ENCODE data around the gene FUBP3.
A peak's percentile ranks its signal among the peaks of the same experiment; 100 is the strongest.
"Not testable (repeated sequence)": the region's sequence is repeated elsewhere in the genome, so short reads cannot be mapped to it uniquely, and the experiment has no call there.

The FUBP3 gene

DNA sequence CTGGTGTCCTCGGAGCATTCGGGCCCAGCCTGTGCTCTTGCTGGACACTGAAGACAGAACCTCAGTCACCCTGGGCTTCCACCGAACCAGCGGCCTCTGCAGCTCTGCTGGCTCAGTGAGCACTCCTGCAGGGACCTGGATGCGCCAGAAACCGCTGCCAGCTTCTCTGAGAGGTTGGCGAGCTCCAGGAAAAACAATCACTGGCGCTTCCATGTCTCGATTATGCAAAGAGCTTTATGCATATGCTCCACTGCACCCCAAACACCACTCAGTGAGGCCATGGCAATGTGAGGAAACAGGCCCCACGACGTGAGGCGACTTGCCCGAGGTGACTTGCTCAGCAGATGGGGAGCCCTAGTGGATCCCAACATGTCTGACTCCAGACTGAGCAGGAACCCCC lies 96.0 kb downstream of the FUBP3 start:
- in situ Hi-C loops (cut with MboI; ENCODE audit: low sequenced_read_pairs, unreplicated experiment), result loop anchor here (25.0 kb wide), 1 partner anchor 213 kb away; no protein-coding TSS in a partner anchor
- DNase-seq (ENCODE audit: low spot score), result no peak
- TF ChIP-seq, protein P1, sequence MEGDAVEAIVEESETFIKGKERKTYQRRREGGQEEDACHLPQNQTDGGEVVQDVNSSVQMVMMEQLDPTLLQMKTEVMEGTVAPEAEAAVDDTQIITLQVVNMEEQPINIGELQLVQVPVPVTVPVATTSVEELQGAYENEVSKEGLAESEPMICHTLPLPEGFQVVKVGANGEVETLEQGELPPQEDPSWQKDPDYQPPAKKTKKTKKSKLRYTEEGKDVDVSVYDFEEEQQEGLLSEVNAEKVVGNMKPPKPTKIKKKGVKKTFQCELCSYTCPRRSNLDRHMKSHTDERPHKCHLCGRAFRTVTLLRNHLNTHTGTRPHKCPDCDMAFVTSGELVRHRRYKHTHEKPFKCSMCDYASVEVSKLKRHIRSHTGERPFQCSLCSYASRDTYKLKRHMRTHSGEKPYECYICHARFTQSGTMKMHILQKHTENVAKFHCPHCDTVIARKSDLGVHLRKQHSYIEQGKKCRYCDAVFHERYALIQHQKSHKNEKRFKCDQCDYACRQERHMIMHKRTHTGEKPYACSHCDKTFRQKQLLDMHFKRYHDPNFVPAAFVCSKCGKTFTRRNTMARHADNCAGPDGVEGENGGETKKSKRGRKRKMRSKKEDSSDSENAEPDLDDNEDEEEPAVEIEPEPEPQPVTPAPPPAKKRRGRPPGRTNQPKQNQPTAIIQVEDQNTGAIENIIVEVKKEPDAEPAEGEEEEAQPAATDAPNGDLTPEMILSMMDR (IDR thresholded peaks at IDR 0.05; ENCODE audit: borderline replicate concordance, control extremely low read depth, extremely low read depth, insufficient read depth, missing control alignments), result no peak

DNA sequence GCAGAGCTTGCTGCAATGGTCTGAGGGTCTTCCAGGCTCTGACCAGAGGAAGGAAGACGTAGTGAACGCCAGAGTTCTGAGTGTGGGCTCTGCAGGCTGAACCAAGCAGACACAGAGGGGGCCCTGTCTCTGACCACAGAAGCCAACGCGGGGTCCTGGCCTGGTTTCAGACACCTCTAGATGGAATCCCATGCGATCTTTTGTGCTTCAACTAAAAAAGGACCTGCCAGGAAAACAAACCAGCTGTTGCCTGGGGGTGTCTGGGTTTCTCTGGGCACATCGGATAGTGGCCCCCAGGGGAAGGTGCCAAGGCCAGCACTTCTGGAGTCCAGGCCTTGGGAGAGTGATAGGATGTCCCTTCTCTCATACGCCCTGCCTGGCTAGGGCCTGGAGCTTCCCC lies 97.9 kb downstream of the FUBP3 start:
- in situ Hi-C loops (cut with MboI; ENCODE audit: low sequenced_read_pairs, unreplicated experiment), result loop anchor here (25.0 kb wide), 1 partner anchor 215 kb away; no protein-coding TSS in a partner anchor
- DNase-seq (ENCODE audit: low spot score), result no peak
- TF ChIP-seq, protein P1 (IDR thresholded peaks at IDR 0.05; ENCODE audit: borderline replicate concordance, control extremely low read depth, extremely low read depth, insufficient read depth, missing control alignments), result no peak

DNA sequence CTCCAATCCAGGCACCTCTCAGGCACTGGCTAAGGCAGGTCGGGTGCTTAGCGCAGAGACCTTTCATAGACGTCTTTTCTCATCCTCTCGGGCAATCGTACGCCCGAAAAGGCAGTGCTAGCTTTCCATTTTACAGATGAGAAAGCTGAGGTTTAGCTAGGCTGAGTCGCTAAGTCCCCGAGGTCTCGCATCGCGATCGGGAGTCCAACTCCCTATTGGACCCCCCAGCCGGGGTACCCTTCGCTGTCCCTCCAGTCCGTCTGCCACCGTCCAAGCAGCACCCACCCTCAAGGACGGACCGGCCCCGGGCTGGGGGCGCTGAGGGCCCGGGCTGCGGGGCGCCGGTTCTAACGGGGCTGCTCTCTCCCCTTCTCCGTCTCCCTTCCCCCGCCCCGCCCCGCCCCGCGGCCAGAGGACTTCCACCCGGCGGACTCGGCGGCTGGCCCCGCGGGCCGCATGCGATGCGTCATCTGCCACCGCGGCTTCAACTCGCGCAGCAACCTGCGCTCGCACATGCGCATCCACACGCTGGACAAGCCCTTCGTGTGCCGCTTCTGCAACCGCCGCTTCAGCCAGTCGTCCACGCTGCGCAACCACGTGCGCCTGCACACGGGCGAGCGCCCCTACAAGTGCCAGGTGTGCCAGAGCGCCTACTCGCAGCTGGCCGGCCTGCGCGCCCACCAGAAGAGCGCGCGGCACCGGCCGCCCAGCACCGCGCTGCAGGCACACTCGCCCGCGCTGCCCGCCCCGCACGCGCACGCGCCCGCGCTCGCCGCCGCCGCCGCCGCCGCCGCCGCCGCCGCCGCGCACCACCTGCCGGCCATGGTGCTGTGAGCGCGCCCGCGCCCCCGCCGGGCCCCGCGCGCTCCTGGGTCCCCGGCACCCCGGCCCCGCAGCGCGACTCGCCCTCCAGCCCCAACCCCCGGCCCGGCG lies 101.7 kb downstream of the FUBP3 start:
- in situ Hi-C loops (cut with MboI; ENCODE audit: low sequenced_read_pairs, unreplicated experiment), result loop anchor here (25.0 kb wide), 1 partner anchor 219 kb away; no protein-coding TSS in a partner anchor
- DNase-seq (ENCODE audit: low spot score), result peak; percentile 82
- TF ChIP-seq, protein P1 (IDR thresholded peaks at IDR 0.05; ENCODE audit: borderline replicate concordance, control extremely low read depth, extremely low read depth, insufficient read depth, missing control alignments), result no peak

DNA sequence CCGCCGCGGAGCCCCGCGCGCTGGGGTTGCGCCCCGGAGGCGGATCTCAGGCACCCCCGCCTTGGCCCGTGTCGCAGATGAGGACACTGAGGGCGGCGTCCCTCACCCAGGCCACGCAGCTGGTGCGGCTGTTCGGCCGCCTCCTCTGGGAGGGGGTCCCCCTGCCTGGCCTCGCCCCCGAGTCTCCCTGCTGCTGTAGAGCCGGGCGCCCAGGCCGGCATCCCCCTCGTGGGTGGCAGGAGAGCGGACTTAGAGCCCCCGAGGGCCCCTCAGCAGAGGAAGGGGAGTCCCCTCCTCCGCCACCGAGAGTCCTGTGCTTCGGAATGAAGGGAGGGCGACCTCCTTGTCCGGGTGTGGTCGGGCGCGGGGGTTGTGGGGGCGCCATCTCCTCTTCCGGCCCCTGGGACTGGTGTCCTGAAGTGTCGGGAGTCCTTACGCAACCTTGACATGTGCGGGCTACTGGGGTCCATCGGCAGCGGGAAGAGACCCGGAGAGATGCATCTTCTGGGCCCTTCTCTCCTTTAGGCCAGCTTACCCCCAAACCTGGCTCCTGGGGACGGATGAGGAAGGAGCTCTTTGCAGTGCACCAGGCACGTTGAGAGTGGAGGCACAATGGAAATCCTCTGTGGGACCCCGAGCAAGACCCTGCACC lies 102.5 kb downstream of the FUBP3 start:
- peak; percentile 75 for DNase-seq (ENCODE audit: low spot score)
- in situ Hi-C loops (cut with MboI; ENCODE audit: low sequenced_read_pairs, unreplicated experiment), result loop anchor here (25.0 kb wide), 1 partner anchor 220 kb away; no protein-coding TSS in a partner anchor
- TF ChIP-seq, protein P1 (IDR thresholded peaks at IDR 0.05; ENCODE audit: borderline replicate concordance, control extremely low read depth, extremely low read depth, insufficient read depth, missing control alignments), result no peak

DNA sequence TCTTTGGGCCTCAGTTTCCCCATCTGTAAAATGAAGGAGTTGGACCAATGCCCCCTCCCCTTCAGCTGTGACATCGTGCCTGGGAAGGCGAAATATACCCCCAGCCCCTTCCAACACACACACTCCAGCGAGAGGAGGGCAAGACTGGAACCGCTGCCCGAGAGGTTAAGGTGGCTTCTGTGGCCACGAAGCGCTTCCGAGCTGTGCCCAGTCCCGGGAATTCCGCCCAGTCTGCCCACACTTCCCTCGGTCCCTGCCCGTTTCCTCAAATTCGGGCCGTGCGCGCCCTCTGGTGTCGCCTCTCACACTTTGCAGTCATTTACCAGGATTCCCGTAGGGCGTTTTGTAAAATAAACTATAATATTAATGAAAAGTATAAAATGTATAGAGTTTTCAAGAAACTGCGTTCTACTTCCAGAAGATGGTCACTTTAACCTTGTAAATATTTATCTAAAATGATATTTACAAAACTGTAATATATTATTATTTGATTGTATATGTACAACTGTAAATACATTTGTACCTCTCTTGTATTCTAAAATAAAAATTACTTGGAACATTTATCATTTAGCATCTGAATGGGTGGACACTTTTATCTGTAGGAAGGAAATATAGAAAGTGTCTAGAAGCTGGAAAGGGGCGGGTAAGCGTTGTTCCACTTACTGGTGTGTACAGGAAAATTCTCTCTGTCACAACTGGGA lies 103.2 kb downstream of the FUBP3 start:
- TF ChIP-seq, protein P1 (IDR thresholded peaks at IDR 0.05; ENCODE audit: borderline replicate concordance, control extremely low read depth, extremely low read depth, insufficient read depth, missing control alignments), result peak; percentile 83
- DNase-seq (ENCODE audit: low spot score), result peak; percentile 77
- in situ Hi-C loops (cut with MboI; ENCODE audit: low sequenced_read_pairs, unreplicated experiment), result loop anchor here (25.0 kb wide), 1 partner anchor 220 kb away; no protein-coding TSS in a partner anchor

DNA sequence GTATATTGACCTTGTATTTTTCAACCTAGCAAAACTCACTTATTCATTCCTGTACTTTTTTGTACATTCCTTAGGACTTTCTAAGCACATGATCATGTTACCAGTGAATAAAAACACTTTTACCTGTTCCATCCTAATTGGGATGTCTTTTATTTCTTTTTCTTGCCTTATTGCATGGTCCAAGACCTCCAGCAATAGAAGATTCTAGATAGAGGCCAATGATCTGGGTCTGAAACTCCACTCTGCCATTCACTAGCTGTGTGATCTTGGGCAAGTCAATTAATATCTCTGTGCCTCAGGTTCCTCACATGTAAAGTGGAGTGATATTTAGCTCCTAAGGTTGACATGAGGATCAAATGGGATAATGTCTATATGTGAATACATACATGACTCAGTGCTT lies 105.7 kb downstream of the FUBP3 start:
- no peak for DNase-seq (ENCODE audit: low spot score)
- TF ChIP-seq, protein P1 (IDR thresholded peaks at IDR 0.05; ENCODE audit: borderline replicate concordance, control extremely low read depth, extremely low read depth, insufficient read depth, missing control alignments), result no peak
- in situ Hi-C loops (cut with MboI; ENCODE audit: low sequenced_read_pairs, unreplicated experiment), result loop anchor here (25.0 kb wide), 1 partner anchor 223 kb away; no protein-coding TSS in a partner anchor

DNA sequence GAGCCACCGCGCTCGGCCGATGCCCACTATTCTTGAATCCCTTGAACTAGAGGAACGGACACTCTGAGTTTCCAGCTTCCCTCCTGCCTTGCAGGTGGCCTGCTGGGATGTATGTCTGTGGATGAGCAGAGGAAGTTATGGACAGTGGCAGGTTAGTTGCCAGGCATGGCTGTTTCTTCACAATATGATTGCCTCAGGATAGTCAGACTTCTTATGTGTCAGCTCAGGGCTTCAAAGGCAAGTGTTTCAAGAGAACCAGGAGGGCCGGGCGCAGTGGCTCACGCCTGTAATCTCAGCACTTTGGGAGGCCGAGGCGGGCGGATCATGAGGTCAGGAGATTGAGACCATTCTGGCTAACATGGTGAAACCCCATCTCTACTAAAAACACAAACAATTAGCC lies 106.6 kb downstream of the FUBP3 start:
- in situ Hi-C loops (cut with MboI; ENCODE audit: low sequenced_read_pairs, unreplicated experiment), result loop anchor here (25.0 kb wide), 1 partner anchor 224 kb away; no protein-coding TSS in a partner anchor
- DNase-seq (ENCODE audit: low spot score), result not testable (repeated sequence)

All from GM13976 (cell line).